Adrenal gland (tissue), 5 donors: ENCODE measurements around the gene BDNF.

Source experiments
- POLR2A ChIP-seq, 2 donors: fragments of 450-650 bp; IDR thresholded peaks; one replicate each; pipeline ENCODE4 v1.6.1; 2017; ENCODE audit warnings: antibody characterized with exemption in 2 of 2, mild to moderate bottlenecking in 2 of 2, moderate library complexity in 1 of 2
- TF ChIP-seq, protein P1 (sequence below), 6 experiments: fragments of 450-650 bp in 4 of 6; fragments of 200-600 bp in 2 of 6; sonication (generic) in 1 of 6; IDR thresholded peaks; 1 replicate in 5 of 6; 2 replicates in 1 of 6; pipeline versions ENCODE4 v1.5.1 to v1.8.0; 2016 to 2021; ENCODE audit warnings: antibody characterized with exemption in 6 of 6, mild to moderate bottlenecking in 2 of 6, moderate library complexity in 1 of 6
- donor health status: DM: no; HTN: no; CAD: no.

DNA sequence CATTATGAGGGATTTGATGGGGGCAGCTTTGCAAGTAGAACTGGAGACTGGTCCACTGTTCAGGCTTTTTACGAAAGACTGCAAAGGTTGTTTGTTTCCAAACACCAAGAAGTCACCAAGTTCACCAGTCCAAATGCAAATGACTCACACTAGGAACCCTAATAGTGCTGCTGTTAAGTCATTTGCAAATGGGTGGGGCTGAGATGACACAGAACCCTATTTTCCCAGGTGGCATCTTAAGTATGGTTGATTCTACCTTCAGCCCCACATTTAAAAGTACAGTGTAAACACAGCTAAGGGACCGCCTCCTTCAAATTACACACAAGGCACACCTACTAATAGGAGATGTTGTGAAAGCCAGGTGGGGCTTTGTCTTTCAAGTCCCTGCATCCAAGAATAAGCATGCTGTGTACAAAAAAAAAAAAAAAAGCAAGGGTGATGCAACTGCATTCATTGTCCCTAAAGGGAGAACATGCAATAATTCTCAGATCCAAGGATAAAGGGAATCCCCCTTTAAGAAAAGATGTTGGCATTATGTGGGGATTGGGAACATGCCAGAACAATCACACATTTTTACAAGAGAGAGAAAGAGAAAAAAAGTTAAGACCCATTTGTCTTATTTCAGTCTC is 27.3 kb downstream of the BDNF start:
- TF ChIP-seq, protein P1, sequence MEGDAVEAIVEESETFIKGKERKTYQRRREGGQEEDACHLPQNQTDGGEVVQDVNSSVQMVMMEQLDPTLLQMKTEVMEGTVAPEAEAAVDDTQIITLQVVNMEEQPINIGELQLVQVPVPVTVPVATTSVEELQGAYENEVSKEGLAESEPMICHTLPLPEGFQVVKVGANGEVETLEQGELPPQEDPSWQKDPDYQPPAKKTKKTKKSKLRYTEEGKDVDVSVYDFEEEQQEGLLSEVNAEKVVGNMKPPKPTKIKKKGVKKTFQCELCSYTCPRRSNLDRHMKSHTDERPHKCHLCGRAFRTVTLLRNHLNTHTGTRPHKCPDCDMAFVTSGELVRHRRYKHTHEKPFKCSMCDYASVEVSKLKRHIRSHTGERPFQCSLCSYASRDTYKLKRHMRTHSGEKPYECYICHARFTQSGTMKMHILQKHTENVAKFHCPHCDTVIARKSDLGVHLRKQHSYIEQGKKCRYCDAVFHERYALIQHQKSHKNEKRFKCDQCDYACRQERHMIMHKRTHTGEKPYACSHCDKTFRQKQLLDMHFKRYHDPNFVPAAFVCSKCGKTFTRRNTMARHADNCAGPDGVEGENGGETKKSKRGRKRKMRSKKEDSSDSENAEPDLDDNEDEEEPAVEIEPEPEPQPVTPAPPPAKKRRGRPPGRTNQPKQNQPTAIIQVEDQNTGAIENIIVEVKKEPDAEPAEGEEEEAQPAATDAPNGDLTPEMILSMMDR (IDR thresholded peaks at IDR 0.05), result no peak
- no peak for TF ChIP-seq POLR2A (IDR thresholded peaks at IDR 0.05)
